HepG2 (cell line): ENCODE data around the gene JAK1. TPM values are rescaled to one million over a fixed set of nuclear protein-coding genes. Genes with fewer than 3 reads are reported as not detected.

Experiments used
- ATAC-seq: fragments of 200-7000 bp; cut with Tn5 transposase; 3 replicates; pipeline ENCODE4 v1.9.1; 2020; ENCODE audit warnings: mild to moderate bottlenecking, moderate library complexity
- BruUV-seq: library from RNA; stranded (reverse); fragments of 400-500 nt; replicated peaks from 2 replicates; lab custom pipeline; 2021; lab: Mats Ljungman, UMichigan
- CTCF ChIA-PET: fragments of 300-600 bp; formaldehyde crosslinking; extraction: SDS; loops from one replicate; lab custom pipeline; 2021; ENCODE audit warnings: low total read pairs, inconsistent platforms, low intra/inter-chr PET ratio; lab: Yijun Ruan, JAX
- POLR2A ChIA-PET: fragments of 350-600 bp; sonication (Branson Sonifier 250); formaldehyde crosslinking; loops from one replicate; lab custom pipeline; 2020; ENCODE audit warnings: antibody characterized with exemption, inconsistent platforms; lab: Yijun Ruan, JAX
- DNase-seq: peaks from one replicate; pipeline ENCODE4 v3.0.0-alpha.2; 2015; ENCODE audit warnings: low spot score
- FAIRE-seq: peaks from 3 replicates; lab custom pipeline; 2011; peaks lifted over from hg19 to GRCh38; lab: Jason Lieb, UNC
- H2AFZ ChIP-seq: one replicate; pipeline ENCODE4 v1.6.1; 2011; ENCODE audit warnings: low read length, inconsistent platforms
- H3K27ac ChIP-seq: fragments of 300-600 bp; 3 replicates; pipeline ENCODE4 v1.8.0; 2011; ENCODE audit warnings: mixed run types, mild to moderate bottlenecking, mixed read lengths, low read length, inconsistent platforms; ENCODE audit not compliant: insufficient read depth; ENCODE audit errors: extremely low read length
- H3K27me3 ChIP-seq, 2 experiments: fragments of 200-600 bp in 1 of 2; 2 replicates in 1 of 2; 3 replicates in 1 of 2; pipeline versions ENCODE4 v1.6.0 to v1.8.0; 2011; ENCODE audit warnings: low read length in 2 of 2, mild to moderate bottlenecking in 2 of 2, moderate library complexity in 2 of 2, inconsistent platforms in 1 of 2; ENCODE audit not compliant: insufficient read depth in 2 of 2, control insufficient read depth in 1 of 2
- H3K36me3 ChIP-seq, 2 experiments: fragments of 200-600 bp in 1 of 2; replicated peaks in 1 of 2; 2 replicates in 1 of 2; 3 replicates in 1 of 2; pipeline versions ENCODE4 v1.5.1 to v1.8.0; 2011; ENCODE audit warnings: low read length in 2 of 2, inconsistent platforms in 1 of 2; ENCODE audit not compliant: insufficient read depth in 2 of 2, control insufficient read depth in 1 of 2
- H3K4me1 ChIP-seq: 2 replicates; pipeline ENCODE4 v1.5.1; 2012; ENCODE audit warnings: low read length, inconsistent platforms; ENCODE audit not compliant: insufficient read depth
- H3K4me2 ChIP-seq: 2 replicates; pipeline ENCODE4 v1.6.0; 2011; ENCODE audit warnings: low read depth, low read length, inconsistent platforms
- H3K4me3 ChIP-seq, 3 experiments: fragments of 200-600 bp in 1 of 3; sonication (generic), shearing (Covaris generic) in 1 of 3; replicated peaks in 1 of 3; 2 replicates each; pipeline ENCODE4 v1.5.1; 2011 to 2016; ENCODE audit warnings: low read length in 3 of 3, inconsistent platforms in 2 of 3, low read depth in 2 of 3, mild to moderate bottlenecking in 2 of 3, control low read depth in 1 of 3, mixed read lengths in 1 of 3; ENCODE audit not compliant: insufficient read depth in 1 of 3
- H3K79me2 ChIP-seq: one replicate; pipeline ENCODE4 v1.6.1; 2011; ENCODE audit warnings: low read length, inconsistent platforms; ENCODE audit not compliant: insufficient read depth
- H3K9ac ChIP-seq: 2 replicates; pipeline ENCODE4 v1.6.0; 2011; ENCODE audit warnings: mild to moderate bottlenecking, low read depth, low read length, inconsistent platforms; ENCODE audit not compliant: insufficient read depth
- H3K9me3 ChIP-seq: 2 replicates; pipeline ENCODE4 v1.5.1; 2012; ENCODE audit warnings: mild to moderate bottlenecking, low read length
- H4K20me1 ChIP-seq: 2 replicates; pipeline ENCODE4 v1.6.0; 2011; ENCODE audit warnings: inconsistent platforms, mild to moderate bottlenecking, low read length, moderate library complexity; ENCODE audit not compliant: insufficient read depth
- DPF2 ChIP-seq: sonication (generic); formaldehyde crosslinking; IDR thresholded peaks from 2 replicates; pipeline ENCODE4 v1.4.0; 2020; ENCODE audit warnings: mild to moderate bottlenecking, low read depth, missing genetic modification reagents, borderline replicate concordance
- HNF1A ChIP-seq, 2 experiments: sonication (generic) in 1 of 2; formaldehyde crosslinking in 1 of 2; IDR thresholded peaks; 2 replicates each; pipeline versions ENCODE4 v1.4.0 to v1.6.1; 2016 to 2020; ENCODE audit warnings: borderline replicate concordance in 1 of 2, low read depth in 1 of 2, mild to moderate bottlenecking in 1 of 2, missing genetic modification reagents in 1 of 2
- HNF4A ChIP-seq: sonication (generic); formaldehyde crosslinking; IDR thresholded peaks from 2 replicates; pipeline ENCODE4 v1.4.0; 2020; ENCODE audit warnings: missing genetic modification reagents
- JARID2 ChIP-seq: sonication (generic); formaldehyde crosslinking; IDR thresholded peaks from 2 replicates; pipeline ENCODE4 v1.8.1; 2023; ENCODE audit warnings: missing genetic modification reagents, inconsistent platforms; ENCODE audit not compliant: insufficient replicate concordance
- KAT7 ChIP-seq: IDR thresholded peaks from 2 replicates; pipeline ENCODE4 v1.6.1; 2018; ENCODE audit warnings: borderline replicate concordance, missing compliant biosample characterization
- MAFF ChIP-seq: IDR thresholded peaks from 2 replicates; pipeline ENCODE4 v1.6.1; 2011; ENCODE audit warnings: low read depth, low read length, improper control_type of control experiment
- MAFK ChIP-seq, 2 experiments: IDR thresholded peaks in 1 of 2; conservative IDR thresholded peaks in 1 of 2; 2 replicates each; pipeline ENCODE4 v1.6.1; 2011; ENCODE audit warnings: improper control_type of control experiment in 2 of 2, low read length in 2 of 2
- PITX1 ChIP-seq: sonication (generic); formaldehyde crosslinking; IDR thresholded peaks from 2 replicates; pipeline ENCODE4 v1.5.1; 2020; ENCODE audit warnings: mild to moderate bottlenecking, missing genetic modification reagents
- POLR2G ChIP-seq: fragments of 200-400 bp; formaldehyde crosslinking; IDR thresholded peaks from 2 replicates; pipeline ENCODE4 v1.6.1; 2018; ENCODE audit warnings: mild to moderate bottlenecking, low read depth, low read length, moderate library complexity
- RBM39 ChIP-seq: fragments of 200-400 bp; formaldehyde crosslinking; IDR thresholded peaks from one replicate; pipeline ENCODE4 v1.6.1; 2018; ENCODE audit warnings: antibody characterized with exemption, mild to moderate bottlenecking, low read depth, low read length; ENCODE audit not compliant: poor library complexity, severe bottlenecking
- ZFP37 ChIP-seq: sonication (generic); formaldehyde crosslinking; IDR thresholded peaks from 2 replicates; pipeline ENCODE4 v1.4.0; 2020; ENCODE audit warnings: missing genetic modification reagents, borderline replicate concordance
- ZNF20 ChIP-seq: sonication (generic); formaldehyde crosslinking; IDR thresholded peaks from 2 replicates; pipeline ENCODE4 v1.4.0; 2020; ENCODE audit warnings: mild to moderate bottlenecking, moderate library complexity, missing genetic modification reagents
- ZNF280B ChIP-seq: sonication (generic); formaldehyde crosslinking; IDR thresholded peaks from 2 replicates; pipeline ENCODE4 v1.5.0; 2020; ENCODE audit warnings: missing genetic modification reagents, mild to moderate bottlenecking, borderline replicate concordance
- ZNF607 ChIP-seq: sonication (generic); formaldehyde crosslinking; IDR thresholded peaks from 2 replicates; pipeline ENCODE4 v1.5.1; 2020; ENCODE audit warnings: missing genetic modification reagents, mild to moderate bottlenecking, borderline replicate concordance
- WGBS: methylation state at CpG from one replicate; pipeline ENCODE4 v1.1.6; 2017; ENCODE audit warnings: low lambda C conversion rate; 5-methylcytosine and 5-hydroxymethylcytosine counted together
- in situ Hi-C: cut with HindIII; loops from 2 replicates; pipeline ENCODE4 v1.10.0; 2017; ENCODE audit warnings: low pct_unique_long_range_greater_than_20kb; ENCODE audit not compliant: extremely low pct_ligation_motif_present
- intact Hi-C: fragments of 100-400 bp; cut with micrococcal nuclease; formaldehyde crosslinking; loops from one replicate; pipeline ENCODE4 v1.10.0; 2022; ENCODE audit not compliant: unreplicated experiment
- polyA plus RNA-seq, 8 experiments: library from polyadenylated mRNA; depleted of rRNA in 3 of 8; stranded (reverse) in 7 of 8; unstranded in 1 of 8; fragments of >200 nt; fragmentation: Illumina TruSeq in 4 of 8; extraction: Trizol in 4 of 8; gene quantifications; 2 replicates each; pipeline versions ENCODE4 v1.2.1 to v1.2.3, GENCODE V29; 2011 to 2016; ENCODE audit warnings: low read depth in 4 of 8, missing spikeins in 1 of 8, mixed read lengths in 1 of 8; ENCODE audit not compliant: insufficient read depth in 1 of 8
- total RNA-seq, 5 experiments: library from RNA; depleted of rRNA; stranded (reverse); fragments of >200 nt; fragmentation: Illumina TruSeq; extraction: Trizol; gene quantifications; 2 replicates each; pipeline ENCODE4 v1.2.3, GENCODE V29; 2016; ENCODE audit warnings: low read depth in 1 of 5
- TF ChIP-seq, protein P1 (sequence below): sonication (generic); formaldehyde crosslinking; IDR thresholded peaks from 2 replicates; pipeline ENCODE4 v1.5.0; 2020; ENCODE audit warnings: missing genetic modification reagents, mild to moderate bottlenecking, borderline replicate concordance

JAK1 gene
- total and polyA plus RNA-seq, 2 of the 13 experiments (the other 11 are each of a cell fraction or from before 2014, with no cell fraction given) = 23.9 to 42.4 TPM

DNA sequence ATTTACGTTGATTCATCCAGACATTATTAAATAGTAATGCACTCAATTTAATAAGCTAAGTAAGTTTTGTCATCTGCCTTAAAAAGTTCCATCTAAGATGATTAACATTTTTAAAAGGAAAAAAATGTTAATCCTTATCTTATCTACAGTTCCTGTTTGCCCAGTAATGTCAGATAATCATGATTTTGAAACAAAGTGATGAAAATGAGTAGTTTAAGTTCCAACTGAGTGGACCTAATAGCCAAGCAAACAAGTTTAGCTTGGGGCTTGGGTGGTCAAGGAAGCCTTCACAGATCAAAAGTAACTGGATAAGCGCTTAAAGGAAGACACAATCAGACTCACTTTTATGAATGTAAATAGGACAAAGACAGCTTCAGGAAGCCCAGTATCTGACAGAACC is 40.5 kb upstream of the JAK1 start:
- Histone ChIP-seq H3K9ac (no peak overlapping the region), H3K79me2 (no peaks in the 10 kb centered on the region), H3K36me3 (no peaks in the 10 kb centered on the region), H3K27me3 (peaks cover 0 to 18% of the 10 kb centered on the region in 2 experiments; a peak in 4 of 5 replicates), H3K4me1 (peaks cover 20% of the 10 kb centered on the region), H4K20me1 (no peaks in the 10 kb centered on the region), H3K4me2 (no peak overlapping the region), H3K27ac (no peak overlapping the region), H3K9me3 (no peaks in the 10 kb centered on the region), H3K4me3 (no peak overlapping the region), H2AFZ (no peak overlapping the region)
- peak; percentile 36 for FAIRE-seq
- in situ Hi-C loops (no loop called here), intact Hi-C loops (no loop called here)
- no peak for TF ChIP-seq HNF4A (CRISPR knock-in tag)
- no peak for TF ChIP-seq RBM39
- TF ChIP-seq PITX1 = no peak
- TF ChIP-seq ZNF280B (CRISPR knock-in tag) = no peak
- TF ChIP-seq POLR2G = no peak
- TF ChIP-seq, protein P1, sequence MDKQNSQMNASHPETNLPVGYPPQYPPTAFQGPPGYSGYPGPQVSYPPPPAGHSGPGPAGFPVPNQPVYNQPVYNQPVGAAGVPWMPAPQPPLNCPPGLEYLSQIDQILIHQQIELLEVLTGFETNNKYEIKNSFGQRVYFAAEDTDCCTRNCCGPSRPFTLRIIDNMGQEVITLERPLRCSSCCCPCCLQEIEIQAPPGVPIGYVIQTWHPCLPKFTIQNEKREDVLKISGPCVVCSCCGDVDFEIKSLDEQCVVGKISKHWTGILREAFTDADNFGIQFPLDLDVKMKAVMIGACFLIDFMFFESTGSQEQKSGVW (CRISPR knock-in tag) = no peak
- TF ChIP-seq HNF1A (IDR thresholded peaks at IDR 0.05; ENCODE audit: low read depth) = no peak
- no peak for TF ChIP-seq HNF1A (CRISPR knock-in tag; IDR thresholded peaks at IDR 0.05; ENCODE audit: borderline replicate concordance)
- TF ChIP-seq DPF2 (CRISPR knock-in tag) = no peak
- TF ChIP-seq ZNF20 (CRISPR knock-in tag) = no peak
- TF ChIP-seq JARID2 (CRISPR knock-in tag) = no peak
- TF ChIP-seq MAFF = no peak
- TF ChIP-seq MAFK (conservative IDR thresholded peaks at IDR 0.05 in 1 of 2, IDR thresholded peaks at IDR 0.05 in 1 of 2; ENCODE audit: low read length in 2 of 2) = no peak
- no peak for TF ChIP-seq ZNF607 (CRISPR knock-in tag)
- TF ChIP-seq KAT7 (CRISPR knock-in tag) = no peak
- TF ChIP-seq ZFP37 (CRISPR knock-in tag) = no peak
- ATAC-seq = no peak
- CTCF ChIA-PET = no interaction called here
- no peak for DNase-seq
- WGBS = 46% methylated on average over 2 of the region's 2 CpGs
- POLR2A ChIA-PET = no interaction called here
- no TSS peak for BruUV-seq
